Activated CD8-positive, alpha-beta memory T cell treated with anti-CD3 and anti-CD28 coated beads, Interleukin-2, amount 50 U/mL, for 24 hours (primary cell): ENCODE results near the gene CHST11.

Experiments
- DNase-seq: peaks from one replicate; pipeline ENCODE4 v3.0.0-alpha.2; 2020; ENCODE audit errors: extremely low read depth

CHST11 gene

GRCh38 chr12:104719700-104720338 is 263.1 kb downstream of the CHST11 start:
- no peak for DNase-seq

DNA sequence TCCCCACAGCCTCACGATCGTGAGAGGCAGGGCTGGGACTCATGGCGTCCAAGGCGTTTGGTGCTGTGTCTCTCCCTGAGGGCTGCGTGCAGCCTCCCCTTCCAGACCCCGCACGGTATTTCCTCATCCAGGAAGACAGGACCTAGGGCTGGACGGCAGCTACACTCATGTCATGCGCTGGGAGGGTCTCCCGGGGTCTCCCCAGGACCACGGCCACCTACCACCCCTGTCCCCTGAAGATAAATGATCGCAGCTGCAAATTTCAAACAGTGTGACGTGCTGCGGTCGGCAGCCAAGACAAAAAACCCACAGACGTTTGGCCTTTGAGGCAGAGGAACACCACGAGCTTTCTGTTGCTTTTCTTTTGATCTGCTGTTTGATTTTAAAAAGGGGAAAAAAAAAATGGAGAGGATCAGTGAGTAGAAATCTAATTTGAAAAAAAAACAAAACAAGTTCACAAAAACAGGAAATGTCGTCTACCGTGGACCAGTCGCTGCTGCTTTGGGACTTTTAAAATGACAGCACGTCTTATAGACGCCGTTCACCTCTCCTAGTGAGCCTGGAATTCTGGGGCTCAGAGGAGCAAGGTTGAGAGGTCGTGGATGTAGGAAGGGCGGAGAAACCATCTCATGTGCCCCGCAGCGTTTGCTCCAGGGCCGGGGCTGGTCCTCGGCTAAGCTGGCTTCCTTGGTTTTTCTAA is 263.7 kb downstream of the CHST11 start:
- no peak for DNase-seq

GRCh38 chr12:104721039-104721405 is 264.3 kb downstream of the CHST11 start:
- no peak for DNase-seq

DNA sequence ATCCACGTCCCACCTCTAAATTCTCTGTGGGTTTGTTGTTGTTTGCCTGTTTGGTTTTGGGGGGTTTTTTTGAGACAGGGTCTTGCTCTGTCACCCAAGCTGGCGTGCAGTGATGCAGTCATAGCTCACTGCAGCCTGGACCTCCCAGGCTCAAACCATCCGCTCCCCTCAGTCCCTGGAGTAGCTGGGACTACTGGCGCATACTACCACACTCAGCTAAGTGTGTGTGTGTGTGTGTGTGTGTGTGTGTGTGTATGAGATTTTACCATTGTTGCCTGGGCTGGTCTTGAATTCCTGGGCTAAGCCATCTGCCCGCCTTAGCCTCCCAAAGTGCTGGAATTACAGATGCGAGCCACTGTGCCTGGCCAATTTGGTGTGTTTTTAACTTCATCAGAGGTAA is 265.2 kb downstream of the CHST11 start:
- DNase-seq = no peak

- DNase-seq = no peak
Measured at GRCh38 chr12:104722601-104723534, 266.1 kb downstream of the CHST11 start.

DNA sequence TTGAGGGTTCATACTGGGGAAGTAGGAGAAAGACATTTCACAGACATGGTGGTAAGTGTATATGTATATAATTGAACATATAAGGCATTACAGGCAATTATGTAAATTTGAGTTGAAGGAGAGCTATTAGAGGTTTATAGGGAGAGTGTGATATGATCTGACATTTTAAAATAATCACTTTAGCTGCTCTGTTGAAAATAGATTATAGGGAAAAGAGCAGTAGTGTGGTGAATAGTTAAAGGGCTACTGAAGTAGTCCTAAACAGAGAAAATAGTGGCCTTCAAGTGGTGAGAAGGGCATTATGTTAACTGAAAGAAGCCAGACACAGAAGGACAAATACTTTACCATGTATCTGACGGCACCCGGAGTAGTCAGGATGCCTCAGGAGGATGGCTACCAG is 267.1 kb downstream of the CHST11 start:
- no peak for DNase-seq

DNA sequence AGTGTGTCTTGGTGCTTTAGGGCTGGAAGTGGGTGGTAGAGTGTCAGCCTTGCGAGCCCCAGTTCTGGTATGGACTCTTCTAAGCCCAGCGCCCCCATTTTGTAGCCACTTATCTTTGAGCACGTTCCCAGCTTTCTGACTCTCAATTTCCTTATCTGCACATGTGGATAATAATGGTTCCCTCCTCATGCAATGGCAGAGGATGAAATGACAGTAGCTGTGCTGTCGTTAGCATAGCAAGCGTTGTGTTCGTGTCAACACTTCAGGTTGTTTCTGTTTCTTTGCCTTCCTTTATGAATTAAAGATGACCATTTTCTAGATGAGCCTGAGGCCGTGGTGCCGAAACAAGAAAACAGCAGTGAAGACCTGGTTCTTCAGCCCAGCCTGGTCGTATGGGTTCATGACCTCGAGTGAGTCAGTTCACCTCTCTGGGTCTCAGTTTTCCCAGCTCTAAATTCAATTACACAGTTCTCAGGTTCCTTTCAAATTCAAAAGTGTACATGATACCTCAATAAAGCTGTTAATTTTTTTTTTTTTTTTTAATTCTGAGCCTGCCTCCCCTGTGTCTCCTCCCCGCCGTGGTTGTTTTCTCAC is 268.3 kb downstream of the CHST11 start:
- no peak for DNase-seq

- no peak for DNase-seq
Measured at GRCh38 chr12:104725610-104726009, 268.9 kb downstream of the CHST11 start.

GRCh38 chr12:104727726-104728465 is 271.1 kb downstream of the CHST11 start:
- no peak for DNase-seq

GRCh38 chr12:104729091-104729490 is 272.3 kb downstream of the CHST11 start:
- DNase-seq = no peak

GRCh38 chr12:104729610-104730446 is 273.1 kb downstream of the CHST11 start:
- no peak for DNase-seq

DNA sequence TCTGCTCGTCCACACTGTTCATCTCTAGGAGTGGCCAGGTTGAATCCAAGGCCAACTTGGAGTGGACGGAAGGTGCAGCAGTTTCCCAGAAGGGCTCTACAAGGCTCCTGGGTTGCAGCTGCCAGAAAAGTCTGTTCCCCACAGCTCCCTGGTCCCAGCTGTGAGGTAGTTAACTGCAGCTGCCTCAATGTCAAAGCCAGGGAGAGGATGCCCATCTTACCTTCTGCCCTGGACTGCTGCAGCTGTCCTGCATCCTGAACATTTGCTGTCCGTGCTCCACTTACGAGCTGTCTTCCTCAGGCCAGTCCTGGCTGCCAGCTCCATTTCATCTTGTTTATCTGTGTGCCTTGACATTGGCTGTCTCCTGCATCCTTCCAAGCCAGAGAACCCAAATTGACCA is 274.0 kb downstream of the CHST11 start:
- DNase-seq = no peak

DNA sequence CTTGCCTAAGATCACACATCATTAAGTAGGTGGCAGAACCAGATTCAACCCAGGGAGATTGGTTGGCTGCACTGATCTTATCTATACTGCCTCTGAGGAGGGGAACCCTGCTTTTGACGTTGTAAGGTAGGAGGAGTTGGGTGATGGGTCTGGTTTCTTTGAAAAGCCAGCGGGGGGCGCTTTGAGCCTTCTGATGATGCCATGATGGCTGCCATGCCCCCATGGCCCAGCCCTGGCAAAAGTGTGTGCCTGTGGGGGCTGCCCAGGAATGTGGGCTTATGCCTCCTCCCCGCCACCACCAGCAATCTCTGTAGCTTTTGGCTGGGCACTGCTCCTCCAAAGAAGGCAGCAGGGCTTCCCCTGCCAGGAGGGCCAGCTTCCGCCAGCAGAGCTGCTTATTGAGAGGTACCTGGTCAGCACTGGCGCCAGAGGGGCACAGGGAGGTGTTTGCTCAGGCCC is 277.0 kb downstream of the CHST11 start:
- no peak for DNase-seq

- DNase-seq = no peak
Measured at GRCh38 chr12:104734541-104735095, 277.9 kb downstream of the CHST11 start.

- DNase-seq = no peak
Measured at GRCh38 chr12:104735801-104736200, 279.1 kb downstream of the CHST11 start.

- no peak for DNase-seq
Measured at GRCh38 chr12:104736307-104736706, 279.6 kb downstream of the CHST11 start.

DNA sequence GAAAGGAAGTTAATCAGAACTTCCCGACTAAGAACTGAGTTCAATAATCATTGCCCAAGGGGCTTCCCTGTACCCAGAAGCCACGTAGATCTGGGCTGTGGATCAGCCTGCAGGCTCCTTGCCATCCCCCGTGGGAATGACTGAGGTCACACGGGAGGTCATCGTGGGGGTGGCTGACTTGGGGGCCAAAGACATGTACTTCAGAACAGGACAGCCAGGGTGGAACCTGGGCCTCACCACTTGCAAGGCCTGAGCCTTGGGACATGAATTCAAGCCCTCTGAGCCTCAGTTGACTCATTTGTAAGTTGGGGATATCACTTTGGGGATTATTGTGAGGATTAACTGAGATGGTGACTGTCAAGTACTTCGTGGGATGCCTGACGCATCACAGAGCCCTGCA is 280.4 kb downstream of the CHST11 start:
- no peak for DNase-seq

- no peak for DNase-seq
Measured at GRCh38 chr12:104737791-104738301, 281.1 kb downstream of the CHST11 start.

GRCh38 chr12:104738331-104738730 is 281.6 kb downstream of the CHST11 start:
- no peak for DNase-seq
